GM23338 (cell line): ENCODE results near the gene ATF1. TPM values are rescaled to one million over a fixed set of nuclear protein-coding genes. Genes with fewer than 3 reads are reported as not detected.

Experiments used
- ATAC-seq: fragments of 200-7000 bp; cut with Tn5 transposase; 3 replicates; pipeline ENCODE4 v1.9.1; 2020
- DNase-seq: peaks from one replicate; pipeline ENCODE4 v3.0.0-alpha.2; 2015; ENCODE audit warnings: low spot score
- H2AFZ ChIP-seq: fragments of 200-600 bp; sonication (generic); 2 replicates; pipeline ENCODE4 v1.8.0; 2016; ENCODE audit warnings: antibody characterized with exemption, mild to moderate bottlenecking, moderate library complexity
- H3F3A ChIP-seq: fragments of 200-600 bp; sonication (generic); replicated peaks from 2 replicates; pipeline ENCODE4 v1.8.0; 2017; ENCODE audit warnings: antibody characterized with exemption, mixed run types, low read depth
- H3K27ac ChIP-seq: fragments of 200-600 bp; sonication (generic); 2 replicates; pipeline ENCODE4 v1.6.1; 2016; ENCODE audit warnings: low read depth
- H3K27me3 ChIP-seq: fragments of 200-600 bp; sonication (generic); 2 replicates; pipeline ENCODE4 v1.8.0; 2016; ENCODE audit warnings: mild to moderate bottlenecking, mixed run types, moderate library complexity; ENCODE audit not compliant: insufficient read depth
- H3K36me3 ChIP-seq: fragments of 200-600 bp; sonication (generic); 2 replicates; pipeline ENCODE4 v1.8.0; 2016; ENCODE audit warnings: mild to moderate bottlenecking; ENCODE audit not compliant: insufficient read depth
- H3K4me1 ChIP-seq: fragments of 200-600 bp; sonication (generic); 2 replicates; pipeline ENCODE4 v1.8.0; 2016; ENCODE audit warnings: mild to moderate bottlenecking, moderate library complexity; ENCODE audit not compliant: insufficient read depth
- H3K4me2 ChIP-seq: fragments of 200-600 bp; sonication (generic); 2 replicates; pipeline ENCODE4 v1.7.1; 2017; ENCODE audit warnings: mixed run types
- H3K4me3 ChIP-seq: fragments of 200-600 bp; sonication (generic); 2 replicates; pipeline ENCODE4 v1.6.1; 2016; ENCODE audit warnings: mixed run types
- H3K79me2 ChIP-seq: fragments of 200-600 bp; sonication (generic); replicated peaks from 2 replicates; pipeline ENCODE4 v1.8.0; 2017; ENCODE audit warnings: mild to moderate bottlenecking; ENCODE audit not compliant: insufficient read depth
- H3K9me2 ChIP-seq: fragments of 200-600 bp; sonication (generic); 2 replicates; pipeline ENCODE4 v1.8.0; 2017; ENCODE audit not compliant: insufficient read depth
- H4K20me1 ChIP-seq: fragments of 200-600 bp; sonication (generic); replicated peaks from 2 replicates; pipeline ENCODE4 v1.8.0; 2017; ENCODE audit warnings: mild to moderate bottlenecking; ENCODE audit not compliant: insufficient read depth
- H3K27ac Mint-ChIP-seq: 2 replicates; pipeline ENCODE4 v1.8.0; 2020; ENCODE audit warnings: inconsistent platforms, mild to moderate bottlenecking, moderate library complexity, mixed read lengths
- H3K27me3 Mint-ChIP-seq: 3 replicates; pipeline ENCODE4 v1.8.0; 2022; ENCODE audit warnings: low read depth, mild to moderate bottlenecking, moderate library complexity, mixed read lengths, inconsistent platforms; ENCODE audit not compliant: insufficient read depth, poor library complexity
- H3K36me3 Mint-ChIP-seq: 3 replicates; pipeline ENCODE4 v1.8.0; 2021; ENCODE audit warnings: low read depth, mild to moderate bottlenecking, inconsistent platforms, moderate library complexity, mixed read lengths
- H3K4me1 Mint-ChIP-seq: 3 replicates; pipeline ENCODE4 v1.8.0; 2020; ENCODE audit warnings: mild to moderate bottlenecking, inconsistent platforms, mixed read lengths
- H3K4me3 Mint-ChIP-seq: 3 replicates; pipeline ENCODE4 v1.8.0; 2021; ENCODE audit warnings: moderate library complexity, mild to moderate bottlenecking, inconsistent platforms, mixed read lengths
- H3K9me3 Mint-ChIP-seq: 3 replicates; pipeline ENCODE4 v1.8.0; 2020; ENCODE audit warnings: moderate library complexity, mild to moderate bottlenecking, inconsistent platforms, mixed read lengths
- CREB1 ChIP-seq: fragments of 250-450 bp; sonication (Bioruptor Pico); IDR thresholded peaks from 2 replicates; pipeline ENCODE4 v1.5.0; 2020; ENCODE audit warnings: low read depth, mild to moderate bottlenecking, moderate library complexity
- EZH2 ChIP-seq: fragments of 200-600 bp; sonication (generic); IDR thresholded peaks from one replicate; pipeline ENCODE4 v1.8.0; 2017; ENCODE audit warnings: antibody characterized with exemption, mild to moderate bottlenecking, low read depth; ENCODE audit not compliant: unreplicated experiment
- EZH2phosphoT487 ChIP-seq: fragments of 200-600 bp; sonication (generic); IDR thresholded peaks from one replicate; pipeline ENCODE4 v1.8.1; 2018; ENCODE audit warnings: antibody characterized with exemption; ENCODE audit not compliant: unreplicated experiment
- JUNB ChIP-seq: IDR thresholded peaks from one replicate; pipeline ENCODE4 v1.6.1; 2016; ENCODE audit warnings: antibody characterized with exemption; ENCODE audit not compliant: unreplicated experiment
- NANOG ChIP-seq: IDR thresholded peaks from 2 replicates; pipeline ENCODE4 v1.6.1; 2016; ENCODE audit warnings: antibody characterized with exemption, borderline replicate concordance
- POLR2AphosphoS5 ChIP-seq: IDR thresholded peaks from 2 replicates; pipeline ENCODE4 v1.6.1; 2016; ENCODE audit warnings: antibody characterized with exemption, low read depth
- STAT1 ChIP-seq: IDR thresholded peaks from one replicate; pipeline ENCODE4 v1.6.1; 2016; ENCODE audit warnings: antibody characterized with exemption; ENCODE audit not compliant: unreplicated experiment
- ZNF114 ChIP-seq: fragments of 250-450 bp; sonication (Bioruptor Pico); IDR thresholded peaks from 2 replicates; pipeline ENCODE4 v1.5.0; 2020; ENCODE audit warnings: mild to moderate bottlenecking, moderate library complexity
- ZNF331 ChIP-seq: fragments of 250-450 bp; sonication (Bioruptor Pico); IDR thresholded peaks from 2 replicates; pipeline ENCODE4 v1.5.0; 2020; ENCODE audit warnings: low read depth, mild to moderate bottlenecking, moderate library complexity
- polyA plus RNA-seq: library from polyadenylated mRNA; unstranded; fragments of >200 nt; fragmentation: Nextera tagmentation; extraction: Ambion mirVana; gene quantifications from 2 replicates; pipeline ENCODE4 v1.2.1, GENCODE V29; 2016
- total RNA-seq: library from RNA; depleted of rRNA; stranded (reverse); fragments of >200 nt; shearing (Covaris generic); gene quantifications from 2 replicates; pipeline ENCODE4 v1.2.3, GENCODE V29; 2014
- TF ChIP-seq, protein P1 (sequence below): IDR thresholded peaks from 2 replicates; pipeline ENCODE4 v1.6.1; 2016; ENCODE audit warnings: antibody characterized with exemption
- TF ChIP-seq, protein P2 (sequence below): fragments of 250-450 bp; sonication (Bioruptor Pico); IDR thresholded peaks from 2 replicates; pipeline ENCODE4 v1.5.0; 2020; ENCODE audit warnings: mild to moderate bottlenecking, moderate library complexity
- TF ChIP-seq, protein P3 (sequence below), 2 experiments: fragments of 200-600 bp in 1 of 2; sonication (generic) in 1 of 2; conservative IDR thresholded peaks; 2 replicates each; pipeline versions ENCODE4 v1.5.1 to v1.6.1; 2016 to 2017; ENCODE audit warnings: antibody characterized with exemption in 2 of 2, low read depth in 2 of 2, mild to moderate bottlenecking in 2 of 2, moderate library complexity in 1 of 2
- TF ChIP-seq, protein P4 (sequence below): IDR thresholded peaks from one replicate; pipeline ENCODE4 v1.6.1; 2018; ENCODE audit warnings: antibody characterized with exemption; ENCODE audit not compliant: unreplicated experiment

The ATF1 gene
- total and polyA plus RNA-seq, 2 experiments from 2014 or later: 17.5 to 22.7 TPM

DNA sequence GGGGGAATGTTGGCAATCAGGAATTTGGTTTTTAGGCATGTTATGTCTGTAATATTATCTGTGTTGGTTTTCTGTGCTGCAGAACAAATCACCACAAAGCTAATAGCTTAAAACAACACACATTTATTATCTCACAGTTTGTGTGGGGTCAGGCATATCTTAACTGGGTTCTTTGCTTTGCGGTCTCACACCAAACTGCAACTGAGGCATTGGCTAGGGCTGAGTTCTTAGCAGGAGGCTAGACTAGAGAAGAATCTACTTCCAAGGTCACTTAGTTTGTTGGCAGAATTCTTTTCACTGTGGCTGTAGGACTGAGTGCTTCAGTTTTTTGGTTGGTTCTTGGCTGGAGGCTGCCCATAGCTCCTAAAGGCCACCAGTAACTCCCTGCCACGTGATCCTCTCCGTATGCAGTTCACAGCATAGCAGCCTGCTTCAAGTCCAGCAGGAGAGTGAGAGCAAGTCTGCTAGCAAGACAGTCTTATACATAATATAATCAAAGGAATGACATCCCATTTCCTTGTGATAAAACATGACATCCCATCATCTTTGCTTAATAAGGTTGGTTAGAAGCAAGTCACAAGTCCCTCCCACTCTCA lies 21.6 kb downstream of the ATF1 start:
- TF ChIP-seq JUNB: no peak
- TF ChIP-seq, protein P1, sequence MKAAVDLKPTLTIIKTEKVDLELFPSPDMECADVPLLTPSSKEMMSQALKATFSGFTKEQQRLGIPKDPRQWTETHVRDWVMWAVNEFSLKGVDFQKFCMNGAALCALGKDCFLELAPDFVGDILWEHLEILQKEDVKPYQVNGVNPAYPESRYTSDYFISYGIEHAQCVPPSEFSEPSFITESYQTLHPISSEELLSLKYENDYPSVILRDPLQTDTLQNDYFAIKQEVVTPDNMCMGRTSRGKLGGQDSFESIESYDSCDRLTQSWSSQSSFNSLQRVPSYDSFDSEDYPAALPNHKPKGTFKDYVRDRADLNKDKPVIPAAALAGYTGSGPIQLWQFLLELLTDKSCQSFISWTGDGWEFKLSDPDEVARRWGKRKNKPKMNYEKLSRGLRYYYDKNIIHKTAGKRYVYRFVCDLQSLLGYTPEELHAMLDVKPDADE: no peak
- TF ChIP-seq, protein P2, sequence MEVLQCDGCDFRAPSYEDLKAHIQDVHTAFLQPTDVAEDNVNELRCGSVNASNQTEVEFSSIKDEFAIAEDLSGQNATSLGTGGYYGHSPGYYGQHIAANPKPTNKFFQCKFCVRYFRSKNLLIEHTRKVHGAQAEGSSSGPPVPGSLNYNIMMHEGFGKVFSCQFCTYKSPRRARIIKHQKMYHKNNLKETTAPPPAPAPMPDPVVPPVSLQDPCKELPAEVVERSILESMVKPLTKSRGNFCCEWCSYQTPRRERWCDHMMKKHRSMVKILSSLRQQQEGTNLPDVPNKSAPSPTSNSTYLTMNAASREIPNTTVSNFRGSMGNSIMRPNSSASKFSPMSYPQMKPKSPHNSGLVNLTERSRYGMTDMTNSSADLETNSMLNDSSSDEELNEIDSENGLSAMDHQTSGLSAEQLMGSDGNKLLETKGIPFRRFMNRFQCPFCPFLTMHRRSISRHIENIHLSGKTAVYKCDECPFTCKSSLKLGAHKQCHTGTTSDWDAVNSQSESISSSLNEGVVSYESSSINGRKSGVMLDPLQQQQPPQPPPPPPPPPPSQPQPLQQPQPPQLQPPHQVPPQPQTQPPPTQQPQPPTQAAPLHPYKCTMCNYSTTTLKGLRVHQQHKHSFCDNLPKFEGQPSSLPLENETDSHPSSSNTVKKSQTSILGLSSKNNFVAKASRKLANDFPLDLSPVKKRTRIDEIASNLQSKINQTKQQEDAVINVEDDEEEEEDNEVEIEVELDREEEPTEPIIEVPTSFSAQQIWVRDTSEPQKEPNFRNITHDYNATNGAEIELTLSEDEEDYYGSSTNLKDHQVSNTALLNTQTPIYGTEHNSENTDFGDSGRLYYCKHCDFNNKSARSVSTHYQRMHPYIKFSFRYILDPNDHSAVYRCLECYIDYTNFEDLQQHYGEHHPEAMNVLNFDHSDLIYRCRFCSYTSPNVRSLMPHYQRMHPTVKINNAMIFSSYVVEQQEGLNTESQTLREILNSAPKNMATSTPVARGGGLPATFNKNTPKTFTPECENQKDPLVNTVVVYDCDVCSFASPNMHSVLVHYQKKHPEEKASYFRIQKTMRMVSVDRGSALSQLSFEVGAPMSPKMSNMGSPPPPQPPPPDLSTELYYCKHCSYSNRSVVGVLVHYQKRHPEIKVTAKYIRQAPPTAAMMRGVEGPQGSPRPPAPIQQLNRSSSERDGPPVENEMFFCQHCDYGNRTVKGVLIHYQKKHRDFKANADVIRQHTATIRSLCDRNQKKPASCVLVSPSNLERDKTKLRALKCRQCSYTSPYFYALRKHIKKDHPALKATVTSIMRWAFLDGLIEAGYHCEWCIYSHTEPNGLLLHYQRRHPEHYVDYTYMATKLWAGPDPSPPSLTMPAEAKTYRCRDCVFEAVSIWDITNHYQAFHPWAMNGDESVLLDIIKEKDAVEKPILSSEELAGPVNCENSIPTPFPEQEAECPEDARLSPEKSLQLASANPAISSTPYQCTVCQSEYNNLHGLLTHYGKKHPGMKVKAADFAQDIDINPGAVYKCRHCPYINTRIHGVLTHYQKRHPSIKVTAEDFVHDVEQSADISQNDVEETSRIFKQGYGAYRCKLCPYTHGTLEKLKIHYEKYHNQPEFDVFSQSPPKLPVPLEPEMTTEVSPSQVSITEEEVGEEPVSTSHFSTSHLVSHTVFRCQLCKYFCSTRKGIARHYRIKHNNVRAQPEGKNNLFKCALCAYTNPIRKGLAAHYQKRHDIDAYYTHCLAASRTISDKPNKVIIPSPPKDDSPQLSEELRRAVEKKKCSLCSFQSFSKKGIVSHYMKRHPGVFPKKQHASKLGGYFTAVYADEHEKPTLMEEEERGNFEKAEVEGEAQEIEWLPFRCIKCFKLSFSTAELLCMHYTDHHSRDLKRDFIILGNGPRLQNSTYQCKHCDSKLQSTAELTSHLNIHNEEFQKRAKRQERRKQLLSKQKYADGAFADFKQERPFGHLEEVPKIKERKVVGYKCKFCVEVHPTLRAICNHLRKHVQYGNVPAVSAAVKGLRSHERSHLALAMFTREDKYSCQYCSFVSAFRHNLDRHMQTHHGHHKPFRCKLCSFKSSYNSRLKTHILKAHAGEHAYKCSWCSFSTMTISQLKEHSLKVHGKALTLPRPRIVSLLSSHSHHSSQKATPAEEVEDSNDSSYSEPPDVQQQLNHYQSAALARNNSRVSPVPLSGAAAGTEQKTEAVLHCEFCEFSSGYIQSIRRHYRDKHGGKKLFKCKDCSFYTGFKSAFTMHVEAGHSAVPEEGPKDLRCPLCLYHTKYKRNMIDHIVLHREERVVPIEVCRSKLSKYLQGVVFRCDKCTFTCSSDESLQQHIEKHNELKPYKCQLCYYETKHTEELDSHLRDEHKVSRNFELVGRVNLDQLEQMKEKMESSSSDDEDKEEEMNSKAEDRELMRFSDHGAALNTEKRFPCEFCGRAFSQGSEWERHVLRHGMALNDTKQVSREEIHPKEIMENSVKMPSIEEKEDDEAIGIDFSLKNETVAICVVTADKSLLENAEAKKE (CRISPR knock-in tag): no peak
- TF ChIP-seq EZH2: no peak
- TF ChIP-seq ZNF114 (CRISPR knock-in tag): no peak
- TF ChIP-seq ZNF331: no peak
- TF ChIP-seq EZH2phosphoT487: no peak
- TF ChIP-seq, protein P3, sequence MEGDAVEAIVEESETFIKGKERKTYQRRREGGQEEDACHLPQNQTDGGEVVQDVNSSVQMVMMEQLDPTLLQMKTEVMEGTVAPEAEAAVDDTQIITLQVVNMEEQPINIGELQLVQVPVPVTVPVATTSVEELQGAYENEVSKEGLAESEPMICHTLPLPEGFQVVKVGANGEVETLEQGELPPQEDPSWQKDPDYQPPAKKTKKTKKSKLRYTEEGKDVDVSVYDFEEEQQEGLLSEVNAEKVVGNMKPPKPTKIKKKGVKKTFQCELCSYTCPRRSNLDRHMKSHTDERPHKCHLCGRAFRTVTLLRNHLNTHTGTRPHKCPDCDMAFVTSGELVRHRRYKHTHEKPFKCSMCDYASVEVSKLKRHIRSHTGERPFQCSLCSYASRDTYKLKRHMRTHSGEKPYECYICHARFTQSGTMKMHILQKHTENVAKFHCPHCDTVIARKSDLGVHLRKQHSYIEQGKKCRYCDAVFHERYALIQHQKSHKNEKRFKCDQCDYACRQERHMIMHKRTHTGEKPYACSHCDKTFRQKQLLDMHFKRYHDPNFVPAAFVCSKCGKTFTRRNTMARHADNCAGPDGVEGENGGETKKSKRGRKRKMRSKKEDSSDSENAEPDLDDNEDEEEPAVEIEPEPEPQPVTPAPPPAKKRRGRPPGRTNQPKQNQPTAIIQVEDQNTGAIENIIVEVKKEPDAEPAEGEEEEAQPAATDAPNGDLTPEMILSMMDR (conservative IDR thresholded peaks at IDR 0.05; ENCODE audit: low read depth in 2 of 2): no peak
- TF ChIP-seq POLR2AphosphoS5: no peak
- TF ChIP-seq, protein P4, sequence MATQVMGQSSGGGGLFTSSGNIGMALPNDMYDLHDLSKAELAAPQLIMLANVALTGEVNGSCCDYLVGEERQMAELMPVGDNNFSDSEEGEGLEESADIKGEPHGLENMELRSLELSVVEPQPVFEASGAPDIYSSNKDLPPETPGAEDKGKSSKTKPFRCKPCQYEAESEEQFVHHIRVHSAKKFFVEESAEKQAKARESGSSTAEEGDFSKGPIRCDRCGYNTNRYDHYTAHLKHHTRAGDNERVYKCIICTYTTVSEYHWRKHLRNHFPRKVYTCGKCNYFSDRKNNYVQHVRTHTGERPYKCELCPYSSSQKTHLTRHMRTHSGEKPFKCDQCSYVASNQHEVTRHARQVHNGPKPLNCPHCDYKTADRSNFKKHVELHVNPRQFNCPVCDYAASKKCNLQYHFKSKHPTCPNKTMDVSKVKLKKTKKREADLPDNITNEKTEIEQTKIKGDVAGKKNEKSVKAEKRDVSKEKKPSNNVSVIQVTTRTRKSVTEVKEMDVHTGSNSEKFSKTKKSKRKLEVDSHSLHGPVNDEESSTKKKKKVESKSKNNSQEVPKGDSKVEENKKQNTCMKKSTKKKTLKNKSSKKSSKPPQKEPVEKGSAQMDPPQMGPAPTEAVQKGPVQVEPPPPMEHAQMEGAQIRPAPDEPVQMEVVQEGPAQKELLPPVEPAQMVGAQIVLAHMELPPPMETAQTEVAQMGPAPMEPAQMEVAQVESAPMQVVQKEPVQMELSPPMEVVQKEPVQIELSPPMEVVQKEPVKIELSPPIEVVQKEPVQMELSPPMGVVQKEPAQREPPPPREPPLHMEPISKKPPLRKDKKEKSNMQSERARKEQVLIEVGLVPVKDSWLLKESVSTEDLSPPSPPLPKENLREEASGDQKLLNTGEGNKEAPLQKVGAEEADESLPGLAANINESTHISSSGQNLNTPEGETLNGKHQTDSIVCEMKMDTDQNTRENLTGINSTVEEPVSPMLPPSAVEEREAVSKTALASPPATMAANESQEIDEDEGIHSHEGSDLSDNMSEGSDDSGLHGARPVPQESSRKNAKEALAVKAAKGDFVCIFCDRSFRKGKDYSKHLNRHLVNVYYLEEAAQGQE: no peak
- TF ChIP-seq STAT1: no peak
- TF ChIP-seq NANOG: no peak
- no peak for TF ChIP-seq CREB1 (CRISPR knock-in tag)
- 0 out of 2 replicates have a peak, but pooled peaks cover 6% of the 10 kb centered on the region for H3K4me1 ChIP-seq
- no peak overlapping the region for H3K4me3 ChIP-seq
- no peaks in the 10 kb centered on the region for H3K4me1 Mint-ChIP-seq
- no peak overlapping the region for H3K4me2 ChIP-seq
- no peaks in the 10 kb centered on the region for H3K9me2 ChIP-seq
- H4K20me1 ChIP-seq: peaks cover 7% of the 10 kb centered on the region; the same call in 1 of the 2 replicates
- H3K27me3 ChIP-seq: no peaks in the 10 kb centered on the region
- peaks cover 11% of the 10 kb centered on the region; the same call in 2 of the 3 replicates for H3K9me3 Mint-ChIP-seq
- H3K36me3 ChIP-seq: no peaks in the 10 kb centered on the region
- H3K27ac ChIP-seq: no peak overlapping the region
- H3K27ac Mint-ChIP-seq: no peak overlapping the region
- H3K36me3 Mint-ChIP-seq: peaks cover 36% of the 10 kb centered on the region
- no peak for ATAC-seq
- peaks cover 41% of the 10 kb centered on the region for H3K79me2 ChIP-seq
- H3K4me3 Mint-ChIP-seq: no peak overlapping the region
- DNase-seq: no peak
- no peak overlapping the region for H2AFZ ChIP-seq
- peaks cover 2% of the 10 kb centered on the region for H3K27me3 Mint-ChIP-seq
- H3F3A ChIP-seq: no peaks in the 10 kb centered on the region
